GM18517 (cell line): Measurements from ENCODE around the gene PPARA.

Source experiments
- ATAC-seq: cut with Tn5 transposase; IDR thresholded peaks from one replicate; pipeline ENCODE4 v1.9.1; 2021; ENCODE audit warnings: mild to moderate bottlenecking, moderate library complexity; ENCODE audit not compliant: unreplicated experiment

PPARA gene

GRCh38 chr22:46113910-46114517 lies 36.3 kb upstream of the PPARA start:
- ATAC-seq, result no peak

GRCh38 chr22:46114518-46115387 lies 35.6 kb upstream of the PPARA start:
- ATAC-seq, result no peak

GRCh38 chr22:46115388-46115678 lies 35.0 kb upstream of the PPARA start:
- no peak for ATAC-seq

GRCh38 chr22:46115755-46116490 lies 34.4 kb upstream of the PPARA start:
- no peak for ATAC-seq

- no peak for ATAC-seq
Measured at GRCh38 chr22:46116491-46116958, 33.8 kb upstream of the PPARA start.

- ATAC-seq, result no peak
Measured at GRCh38 chr22:46117206-46118199, 32.8 kb upstream of the PPARA start.

- ATAC-seq, result no peak
Measured at GRCh38 chr22:46119093-46119728, 31.1 kb upstream of the PPARA start.

- no peak for ATAC-seq
Measured at GRCh38 chr22:46119729-46120419, 30.5 kb upstream of the PPARA start.

- no peak for ATAC-seq
Measured at GRCh38 chr22:46120420-46120737, 29.9 kb upstream of the PPARA start.

GRCh38 chr22:46121079-46121478 lies 29.2 kb upstream of the PPARA start:
- no peak for ATAC-seq

GRCh38 chr22:46121523-46122287 lies 28.6 kb upstream of the PPARA start:
- ATAC-seq, result no peak

GRCh38 chr22:46122511-46122971 lies 27.8 kb upstream of the PPARA start:
- no peak for ATAC-seq

GRCh38 chr22:46122980-46123693 lies 27.2 kb upstream of the PPARA start:
- ATAC-seq, result no peak

GRCh38 chr22:46123694-46124382 lies 26.5 kb upstream of the PPARA start:
- no peak for ATAC-seq

GRCh38 chr22:46124383-46125144 lies 25.8 kb upstream of the PPARA start:
- ATAC-seq, result no peak

GRCh38 chr22:46125311-46125710 lies 25.0 kb upstream of the PPARA start:
- ATAC-seq, result no peak
